Naive thymus-derived CD4-positive, alpha-beta T cell (primary cell): ENCODE measurements around the gene GRIK2. TPM values are rescaled to one million over a fixed set of nuclear protein-coding genes. Genes with fewer than 3 reads are reported as not detected.

ENCODE experiments used
- ATAC-seq: fragments of 150-1000 bp; cut with Tn5 transposase; 2 replicates; pipeline ENCODE4 v1.10.0; 2021; ENCODE audit warnings: mild to moderate bottlenecking, moderate library complexity
- CTCF ChIA-PET: fragments of 350-600 bp; sonication (Branson Sonifier 250); formaldehyde crosslinking; loops from one replicate; lab custom pipeline; 2021; ENCODE audit warnings: antibody characterized with exemption; lab: Charles Lee
- POLR2A ChIA-PET: fragments of 350-600 bp; sonication (Branson Sonifier 250); formaldehyde crosslinking; loops from one replicate; lab custom pipeline; 2021; ENCODE audit warnings: antibody characterized with exemption, inconsistent platforms; lab: Charles Lee
- DNase-seq, 9 donors: peaks; one replicate each; pipeline versions ENCODE4 v3.0.0 to v3.0.0-alpha.2; 2020 to 2022; ENCODE audit warnings: mixed read lengths in 1 of 9
- H3K27ac ChIP-seq: one replicate; pipeline ENCODE4 v1.7.0; 2013; ENCODE audit warnings: mild to moderate bottlenecking, low read depth, low read length, moderate library complexity
- H3K27me3 ChIP-seq, 2 donors: one replicate each; pipeline ENCODE4 v1.7.0; 2013; ENCODE audit warnings: low read length in 2 of 2, mild to moderate bottlenecking in 2 of 2, moderate library complexity in 2 of 2; ENCODE audit not compliant: control insufficient read depth in 2 of 2, insufficient read depth in 2 of 2
- H3K36me3 ChIP-seq, 3 experiments: 1 replicate in 2 of 3; 2 replicates in 1 of 3; pipeline ENCODE4 v1.7.0; 2013; ENCODE audit warnings: low read length in 3 of 3, mild to moderate bottlenecking in 3 of 3, moderate library complexity in 1 of 3; ENCODE audit not compliant: insufficient read depth in 3 of 3, control insufficient read depth in 2 of 3
- H3K4me1 ChIP-seq, 2 donors: one replicate each; pipeline ENCODE4 v1.7.0; 2013; ENCODE audit warnings: low read length in 2 of 2, mild to moderate bottlenecking in 2 of 2, moderate library complexity in 1 of 2; ENCODE audit not compliant: control insufficient read depth in 2 of 2, insufficient read depth in 2 of 2
- H3K4me3 ChIP-seq: 2 replicates; pipeline ENCODE4 v1.7.0; 2013; ENCODE audit warnings: mild to moderate bottlenecking, low read length
- H3K9me3 ChIP-seq, 3 experiments: 1 replicate in 2 of 3; 2 replicates in 1 of 3; pipeline ENCODE4 v1.7.0; 2013; ENCODE audit warnings: low read length in 3 of 3; ENCODE audit not compliant: control insufficient read depth in 2 of 3
- H3K27ac Mint-ChIP-seq, 9 donors: one replicate each; pipeline ENCODE4 v1.8.0; 2020 to 2022; ENCODE audit warnings: mixed read lengths in 9 of 9, mild to moderate bottlenecking in 8 of 9, moderate library complexity in 5 of 9, inconsistent platforms in 2 of 9
- H3K27me3 Mint-ChIP-seq, 5 donors: one replicate each; pipeline ENCODE4 v1.8.0; 2021 to 2022; ENCODE audit warnings: mixed read lengths in 5 of 5, mild to moderate bottlenecking in 1 of 5
- H3K36me3 Mint-ChIP-seq, 5 donors: one replicate each; pipeline ENCODE4 v1.8.0; 2020 to 2022; ENCODE audit warnings: mixed read lengths in 5 of 5, mild to moderate bottlenecking in 3 of 5, inconsistent platforms in 1 of 5
- H3K4me1 Mint-ChIP-seq, 7 donors: one replicate each; pipeline ENCODE4 v1.8.0; 2020 to 2022; ENCODE audit warnings: mixed read lengths in 7 of 7, mild to moderate bottlenecking in 3 of 7, inconsistent platforms in 1 of 7
- H3K4me3 Mint-ChIP-seq, 10 donors: one replicate each; pipeline ENCODE4 v1.8.0; 2020 to 2022; ENCODE audit warnings: mild to moderate bottlenecking in 10 of 10, mixed read lengths in 10 of 10, moderate library complexity in 6 of 10, inconsistent platforms in 2 of 10
- H3K9me3 Mint-ChIP-seq, 11 donors: one replicate each; pipeline ENCODE4 v1.8.0; 2020 to 2022; ENCODE audit warnings: mixed read lengths in 11 of 11, mild to moderate bottlenecking in 4 of 11, inconsistent platforms in 1 of 11, moderate library complexity in 1 of 11
- intact Hi-C, 2 donors: fragments of 100-400 bp; cut with micrococcal nuclease; formaldehyde crosslinking; loops; one replicate each; pipeline ENCODE4 v1.15.1; 2023
- polyA plus RNA-seq, 2 donors: library from polyadenylated mRNA; unstranded; fragments of 300-500 nt; fragmentation: Illumina TruSeq; gene quantifications; one replicate each; pipeline ENCODE4 v1.2.3, GENCODE V29; 2021
- total RNA-seq, 6 experiments: library from RNA in 5 of 6; stranded (reverse) in 5 of 6; gene quantifications; 1 replicate in 5 of 6; 2 replicates in 1 of 6; pipeline ENCODE4 v1.2.3 and lab custom pipeline; 2021 to 2026

GRIK2 gene
- total and polyA plus RNA-seq, 7 experiments from 2014 or later, result 0.16 to 0.22 TPM; not detected in 5

DNA sequence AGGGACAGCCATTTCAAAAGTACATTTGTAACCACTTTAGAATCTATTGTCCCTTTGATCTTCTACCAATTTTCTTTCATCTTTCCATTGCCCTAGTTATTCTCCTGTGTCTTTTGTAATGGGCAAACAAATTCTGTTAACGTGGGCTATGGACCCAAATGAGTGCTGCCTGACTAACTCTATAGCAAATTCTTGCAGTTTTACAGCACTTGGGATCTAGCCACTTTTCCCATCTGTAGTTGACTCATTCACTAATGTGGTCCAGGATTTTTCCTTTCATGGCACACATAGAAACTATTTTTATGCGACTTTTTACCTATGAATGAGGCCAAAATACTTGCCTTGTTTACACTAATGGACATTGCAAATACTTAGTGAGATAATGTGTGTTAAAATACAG lies 52.0 kb downstream of the GRIK2 start:
- H3K27ac Mint-ChIP-seq, result no peak overlapping the region
- Histone ChIP-seq H3K4me3 (no peak overlapping the region), H3K9me3 (no peaks in the 10 kb centered on the region), H3K27ac (no peak overlapping the region), H3K27me3 (no peaks in the 10 kb centered on the region), H3K36me3 (no peaks in the 10 kb centered on the region), H3K4me1 (no peaks in the 10 kb centered on the region)
- H3K9me3 Mint-ChIP-seq, result peaks cover 0 to 16% (median 0%) of the 10 kb centered on the region in 11 donors
- ChIA-PET CTCF (no interaction called here), POLR2A (no interaction called here)
- intact Hi-C loops, result no loop called here
- ATAC-seq (no peak), DNase-seq (no peak)
- no peaks in the 10 kb centered on the region for H3K36me3 Mint-ChIP-seq
- H3K27me3 Mint-ChIP-seq, result no peaks in the 10 kb centered on the region
- no peaks in the 10 kb centered on the region for H3K4me1 Mint-ChIP-seq
- no peak overlapping the region for H3K4me3 Mint-ChIP-seq

DNA sequence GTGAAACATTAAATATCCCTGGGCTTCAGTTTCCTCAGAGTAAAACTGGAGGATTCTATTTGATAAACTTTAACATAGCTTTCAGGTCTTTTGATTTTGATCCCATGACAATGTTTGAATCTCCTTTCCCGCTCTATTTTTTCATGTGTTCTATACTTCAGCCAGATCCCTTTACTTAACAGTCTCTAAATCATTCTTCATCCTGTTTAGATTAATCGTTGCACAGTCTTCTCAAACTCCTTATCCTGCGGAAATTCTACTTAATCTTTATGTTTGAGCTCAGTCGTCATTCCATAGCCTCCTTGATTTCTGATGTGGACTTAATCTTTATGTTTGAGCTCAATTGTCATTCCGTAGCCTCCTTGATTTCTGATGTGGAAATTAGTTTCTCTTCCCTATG lies 57.4 kb downstream of the GRIK2 start:
- no peak overlapping the region for H3K4me3 ChIP-seq
- H3K27me3 ChIP-seq, result no peaks in the 10 kb centered on the region
- Mint-ChIP-seq H3K4me1 (no peaks in the 10 kb centered on the region), H3K36me3 (no peaks in the 10 kb centered on the region), H3K27me3 (no peaks in the 10 kb centered on the region), H3K27ac (no peak overlapping the region), H3K4me3 (no peak overlapping the region), H3K9me3 (peaks cover 0 to 3% (median 0%) of the 10 kb centered on the region in 11 donors)
- intact Hi-C loops, result no loop called here
- no peaks in the 10 kb centered on the region for H3K9me3 ChIP-seq
- no peak overlapping the region for H3K27ac ChIP-seq
- DNase-seq (no peak), ATAC-seq (no peak)
- CTCF ChIA-PET, result interaction anchor here (0.6 kb wide), 1 partner anchor 14 kb away, joined by 3 read pairs; no protein-coding TSS in a partner anchor
- POLR2A ChIA-PET, result no interaction called here
- no peaks in the 10 kb centered on the region for H3K4me1 ChIP-seq
- no peaks in the 10 kb centered on the region for H3K36me3 ChIP-seq

- no peaks in the 10 kb centered on the region for H3K9me3 ChIP-seq
- Mint-ChIP-seq H3K27ac (no peak overlapping the region), H3K4me3 (no peak overlapping the region), H3K36me3 (no peaks in the 10 kb centered on the region), H3K4me1 (no peaks in the 10 kb centered on the region), H3K27me3 (no peaks in the 10 kb centered on the region), H3K9me3 (peaks cover 0 to 3% (median 0%) of the 10 kb centered on the region in 11 donors)
- no peak overlapping the region for H3K27ac ChIP-seq
- H3K36me3 ChIP-seq, result no peaks in the 10 kb centered on the region
- ATAC-seq, result no peak
- CTCF ChIA-PET, result no interaction called here
- H3K4me3 ChIP-seq, result no peak overlapping the region
- DNase-seq, result no peak
- H3K27me3 ChIP-seq, result no peaks in the 10 kb centered on the region
- POLR2A ChIA-PET, result no interaction called here
- intact Hi-C loops, result no loop called here
- no peaks in the 10 kb centered on the region for H3K4me1 ChIP-seq
Measured at GRCh38 chr6:101451981-101452380, 58.5 kb downstream of the GRIK2 start.

GRCh38 chr6:101453221-101453620 lies 59.7 kb downstream of the GRIK2 start:
- Mint-ChIP-seq H3K4me1 (no peaks in the 10 kb centered on the region), H3K27me3 (no peaks in the 10 kb centered on the region), H3K4me3 (no peak overlapping the region), H3K27ac (no peak overlapping the region), H3K9me3 (peaks cover 0 to 3% (median 0%) of the 10 kb centered on the region in 11 donors), H3K36me3 (no peaks in the 10 kb centered on the region)
- DNase-seq (no peak), ATAC-seq (no peak)
- H3K27ac ChIP-seq, result no peak overlapping the region
- CTCF ChIA-PET, result no interaction called here
- no peaks in the 10 kb centered on the region for H3K4me1 ChIP-seq
- intact Hi-C loops, result no loop called here
- H3K9me3 ChIP-seq, result no peaks in the 10 kb centered on the region
- H3K36me3 ChIP-seq, result no peaks in the 10 kb centered on the region
- no peaks in the 10 kb centered on the region for H3K27me3 ChIP-seq
- POLR2A ChIA-PET, result no interaction called here
- H3K4me3 ChIP-seq, result no peak overlapping the region

DNA sequence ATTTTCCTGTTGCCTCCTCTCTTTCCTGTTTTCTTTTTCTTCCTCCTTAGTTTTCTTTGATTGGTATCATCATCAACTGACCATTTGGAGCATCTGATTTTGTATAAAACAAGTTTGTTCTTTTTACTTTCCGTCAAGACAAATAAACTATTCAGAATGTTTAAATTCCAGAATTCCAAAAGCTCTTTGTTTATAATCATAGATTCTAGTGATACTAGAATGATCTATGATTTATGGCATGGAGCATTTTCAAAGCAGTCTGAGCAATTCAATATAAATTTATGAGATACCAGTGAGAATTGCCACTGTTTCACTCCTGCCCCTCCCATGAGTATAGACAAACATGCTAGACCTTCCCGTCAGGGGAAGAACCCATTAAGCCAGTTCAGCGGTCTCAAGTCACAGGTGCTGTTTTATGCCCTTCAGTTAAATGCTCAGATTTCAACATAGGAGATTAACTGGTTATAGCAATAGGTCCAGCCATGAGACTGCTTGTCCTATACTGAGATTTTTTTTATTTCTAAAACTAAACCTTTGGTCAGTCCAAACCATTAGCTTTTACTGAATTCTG lies 60.7 kb downstream of the GRIK2 start:
- Mint-ChIP-seq H3K27ac (no peak overlapping the region), H3K4me1 (no peaks in the 10 kb centered on the region), H3K9me3 (peaks cover 0 to 3% (median 0%) of the 10 kb centered on the region in 11 donors), H3K27me3 (no peaks in the 10 kb centered on the region), H3K36me3 (no peaks in the 10 kb centered on the region), H3K4me3 (no peak overlapping the region)
- Histone ChIP-seq H3K4me1 (no peaks in the 10 kb centered on the region), H3K27me3 (no peaks in the 10 kb centered on the region), H3K4me3 (no peak overlapping the region), H3K9me3 (no peaks in the 10 kb centered on the region), H3K36me3 (no peaks in the 10 kb centered on the region), H3K27ac (no peak overlapping the region)
- DNase-seq, result no peak
- no peak for ATAC-seq
- ChIA-PET POLR2A (no interaction called here), CTCF (no interaction called here)
- intact Hi-C loops, result no loop called here

DNA sequence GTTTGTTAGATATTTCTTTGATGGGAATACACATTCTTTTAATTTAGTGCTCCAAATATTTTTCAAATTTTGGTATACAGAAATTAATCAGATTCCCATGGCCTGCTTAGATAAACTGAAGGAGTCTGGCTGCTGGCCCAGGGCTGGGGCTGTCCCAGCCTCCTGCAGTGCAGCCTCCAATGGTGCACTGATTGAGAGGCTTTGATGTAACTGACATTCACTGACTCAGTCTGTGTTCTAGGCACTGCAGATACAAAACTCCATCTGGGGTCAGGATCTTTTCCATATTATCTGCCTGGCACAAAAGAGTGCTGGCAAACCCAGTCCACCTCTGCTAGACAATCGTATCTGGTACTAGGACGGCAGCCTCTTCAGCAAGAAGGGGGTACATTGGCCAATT lies 64.8 kb downstream of the GRIK2 start:
- ChIA-PET CTCF (no interaction called here), POLR2A (no interaction called here)
- Mint-ChIP-seq H3K27me3 (no peaks in the 10 kb centered on the region), H3K4me3 (no peak overlapping the region), H3K36me3 (no peaks in the 10 kb centered on the region), H3K9me3 (peaks cover 0 to 2% (median 0%) of the 10 kb centered on the region in 11 donors), H3K27ac (no peak overlapping the region), H3K4me1 (no peaks in the 10 kb centered on the region)
- Histone ChIP-seq H3K4me3 (no peak overlapping the region), H3K4me1 (no peaks in the 10 kb centered on the region), H3K27ac (no peak overlapping the region), H3K27me3 (no peaks in the 10 kb centered on the region), H3K9me3 (no peaks in the 10 kb centered on the region), H3K36me3 (no peaks in the 10 kb centered on the region)
- intact Hi-C loops, result no loop called here
- DNase-seq, result no peak
- ATAC-seq, result no peak

DNA sequence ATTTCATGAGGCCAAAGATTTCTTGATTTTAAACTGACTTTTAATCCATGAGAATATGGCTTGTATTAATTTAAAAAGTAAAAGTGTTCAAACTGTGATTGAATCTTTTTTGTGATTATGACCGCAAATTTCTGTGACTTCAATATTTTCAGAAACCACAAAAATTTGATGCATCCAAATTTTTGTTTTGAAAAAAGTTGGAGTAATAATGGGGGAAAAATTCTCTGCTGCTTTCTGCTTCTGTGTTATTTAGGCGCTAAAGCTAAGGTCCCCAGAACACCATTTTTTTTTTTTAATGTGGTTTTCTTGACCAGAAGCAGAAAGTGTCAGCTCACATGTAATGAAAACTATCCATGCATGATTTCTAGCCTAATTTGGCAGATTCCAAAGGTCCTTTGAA lies 65.3 kb downstream of the GRIK2 start:
- intact Hi-C loops, result no loop called here
- Mint-ChIP-seq H3K27ac (no peak overlapping the region), H3K4me3 (no peak overlapping the region), H3K9me3 (peaks cover 0 to 2% (median 0%) of the 10 kb centered on the region in 11 donors), H3K36me3 (no peaks in the 10 kb centered on the region), H3K4me1 (no peaks in the 10 kb centered on the region), H3K27me3 (no peaks in the 10 kb centered on the region)
- H3K27me3 ChIP-seq, result no peaks in the 10 kb centered on the region
- no peak overlapping the region for H3K27ac ChIP-seq
- DNase-seq (no peak), ATAC-seq (no peak)
- no peaks in the 10 kb centered on the region for H3K9me3 ChIP-seq
- CTCF ChIA-PET, result no interaction called here
- no peaks in the 10 kb centered on the region for H3K36me3 ChIP-seq
- no peaks in the 10 kb centered on the region for H3K4me1 ChIP-seq
- no peak overlapping the region for H3K4me3 ChIP-seq
- POLR2A ChIA-PET, result no interaction called here
